Smooth muscle cell (in vitro differentiated cells): ENCODE data around the gene SHC3. TPM values are rescaled to one million over a fixed set of nuclear protein-coding genes. Genes with fewer than 3 reads are reported as not detected.

Experiments
- DNase-seq: peaks from one replicate; lab custom pipeline; 2025; ENCODE audit not compliant: unreplicated experiment; lab: John Stamatoyannopoulos, UW
- H2AFZ ChIP-seq: fragments of 200-600 bp; sonication (generic); 2 replicates; pipeline ENCODE4 v1.6.0; 2016; ENCODE audit warnings: antibody characterized with exemption, low read depth, mild to moderate bottlenecking
- H3F3A ChIP-seq: fragments of 200-600 bp; sonication (generic); 2 replicates; pipeline ENCODE4 v1.6.0; 2017; ENCODE audit warnings: antibody characterized with exemption, low read depth
- H3K27ac ChIP-seq: fragments of 200-600 bp; sonication (generic); 2 replicates; pipeline ENCODE4 v1.5.1; 2016; ENCODE audit warnings: low read depth, mild to moderate bottlenecking
- H3K27me3 ChIP-seq: fragments of 200-600 bp; sonication (generic); 2 replicates; pipeline ENCODE4 v1.6.1; 2016; ENCODE audit warnings: low read depth, mild to moderate bottlenecking
- H3K36me3 ChIP-seq: fragments of 200-600 bp; sonication (generic); 2 replicates; pipeline ENCODE4 v1.5.1; 2016; ENCODE audit warnings: low read depth
- H3K4me1 ChIP-seq: fragments of 200-600 bp; sonication (generic); 2 replicates; pipeline ENCODE4 v1.5.1; 2016; ENCODE audit warnings: low read depth
- H3K4me2 ChIP-seq: fragments of 200-600 bp; sonication (generic); 2 replicates; pipeline ENCODE4 v1.6.0; 2016; ENCODE audit warnings: mild to moderate bottlenecking
- H3K4me3 ChIP-seq: fragments of 200-600 bp; sonication (generic); 2 replicates; pipeline ENCODE4 v1.5.1; 2016; ENCODE audit warnings: mild to moderate bottlenecking
- H3K79me2 ChIP-seq: fragments of 200-600 bp; sonication (generic); 2 replicates; pipeline ENCODE4 v1.6.0; 2016; ENCODE audit warnings: low read depth, mild to moderate bottlenecking
- H3K9ac ChIP-seq: fragments of 200-600 bp; sonication (generic); 2 replicates; pipeline ENCODE4 v1.6.0; 2016; ENCODE audit warnings: low read depth
- H3K9me3 ChIP-seq: fragments of 200-600 bp; sonication (generic); replicated peaks from 2 replicates; pipeline ENCODE4 v1.5.1; 2016; ENCODE audit warnings: low read depth
- H4K20me1 ChIP-seq: fragments of 200-600 bp; sonication (generic); 2 replicates; pipeline ENCODE4 v1.6.0; 2016; ENCODE audit warnings: low read depth
- WGBS: methylation state at CpG from one replicate; pipeline ENCODE4 v1.1.7; 2016; ENCODE audit warnings: low lambda C conversion rate; 5-methylcytosine and 5-hydroxymethylcytosine counted together
- polyA plus RNA-seq: library from polyadenylated mRNA; unstranded; fragments of >200 nt; fragmentation: Nextera tagmentation; extraction: Ambion mirVana; gene quantifications from 2 replicates; pipeline ENCODE4 v1.2.1, GENCODE V29; 2016
- total RNA-seq: library from RNA; depleted of rRNA; stranded (reverse); fragments of >200 nt; gene quantifications from 2 replicates; pipeline ENCODE4 v1.2.3, GENCODE V29; 2014
- TF ChIP-seq, protein P1 (sequence below): fragments of 200-600 bp; sonication (generic); IDR thresholded peaks from 2 replicates; pipeline ENCODE4 v1.5.1; 2017; ENCODE audit warnings: borderline replicate concordance, mild to moderate bottlenecking, antibody characterized with exemption; ENCODE audit not compliant: insufficient read depth, poor library complexity, severe bottlenecking

Gene SHC3
- total and polyA plus RNA-seq, 2 experiments from 2014 or later: 0.38 to 0.67 TPM

GRCh38 chr9:89154651-89155336 is 23.8 kb downstream of the SHC3 start:
- H3K9me3 ChIP-seq: no peaks in the 10 kb centered on the region
- 61% methylated on average over 14 of the region's 14 CpGs for WGBS
- H3F3A ChIP-seq: no peaks in the 10 kb centered on the region
- H3K9ac ChIP-seq: no peak overlapping the region
- H4K20me1 ChIP-seq: no peaks in the 10 kb centered on the region
- H2AFZ ChIP-seq: no peak overlapping the region
- DNase-seq: no peak
- TF ChIP-seq, protein P1, sequence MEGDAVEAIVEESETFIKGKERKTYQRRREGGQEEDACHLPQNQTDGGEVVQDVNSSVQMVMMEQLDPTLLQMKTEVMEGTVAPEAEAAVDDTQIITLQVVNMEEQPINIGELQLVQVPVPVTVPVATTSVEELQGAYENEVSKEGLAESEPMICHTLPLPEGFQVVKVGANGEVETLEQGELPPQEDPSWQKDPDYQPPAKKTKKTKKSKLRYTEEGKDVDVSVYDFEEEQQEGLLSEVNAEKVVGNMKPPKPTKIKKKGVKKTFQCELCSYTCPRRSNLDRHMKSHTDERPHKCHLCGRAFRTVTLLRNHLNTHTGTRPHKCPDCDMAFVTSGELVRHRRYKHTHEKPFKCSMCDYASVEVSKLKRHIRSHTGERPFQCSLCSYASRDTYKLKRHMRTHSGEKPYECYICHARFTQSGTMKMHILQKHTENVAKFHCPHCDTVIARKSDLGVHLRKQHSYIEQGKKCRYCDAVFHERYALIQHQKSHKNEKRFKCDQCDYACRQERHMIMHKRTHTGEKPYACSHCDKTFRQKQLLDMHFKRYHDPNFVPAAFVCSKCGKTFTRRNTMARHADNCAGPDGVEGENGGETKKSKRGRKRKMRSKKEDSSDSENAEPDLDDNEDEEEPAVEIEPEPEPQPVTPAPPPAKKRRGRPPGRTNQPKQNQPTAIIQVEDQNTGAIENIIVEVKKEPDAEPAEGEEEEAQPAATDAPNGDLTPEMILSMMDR: no peak
- H3K79me2 ChIP-seq: no peaks in the 10 kb centered on the region
- no peaks in the 10 kb centered on the region for H3K36me3 ChIP-seq
- H3K4me3 ChIP-seq: no peak overlapping the region
- H3K4me2 ChIP-seq: peak overlapping the region; percentile 3
- H3K4me1 ChIP-seq: no peaks in the 10 kb centered on the region
- H3K27ac ChIP-seq: peak overlapping the region; percentile 18
- H3K27me3 ChIP-seq: no peaks in the 10 kb centered on the region

- Histone ChIP-seq H3F3A (no peaks in the 10 kb centered on the region), H3K4me1 (no peaks in the 10 kb centered on the region), H2AFZ (no peak overlapping the region), H3K4me3 (no peak overlapping the region), H3K9ac (no peak overlapping the region), H3K27ac (peak overlapping the region; percentile 18), H3K27me3 (no peaks in the 10 kb centered on the region), H3K79me2 (no peaks in the 10 kb centered on the region), H3K36me3 (no peaks in the 10 kb centered on the region), H4K20me1 (no peaks in the 10 kb centered on the region), H3K4me2 (peak overlapping the region; percentile 3), H3K9me3 (no peaks in the 10 kb centered on the region)
- TF ChIP-seq, protein P1: no peak
- DNase-seq: no peak
- 86% methylated on average over 4 of the region's 4 CpGs for WGBS
Observed at GRCh38 chr9:89154218-89154617, 24.4 kb downstream of the SHC3 start.

DNA sequence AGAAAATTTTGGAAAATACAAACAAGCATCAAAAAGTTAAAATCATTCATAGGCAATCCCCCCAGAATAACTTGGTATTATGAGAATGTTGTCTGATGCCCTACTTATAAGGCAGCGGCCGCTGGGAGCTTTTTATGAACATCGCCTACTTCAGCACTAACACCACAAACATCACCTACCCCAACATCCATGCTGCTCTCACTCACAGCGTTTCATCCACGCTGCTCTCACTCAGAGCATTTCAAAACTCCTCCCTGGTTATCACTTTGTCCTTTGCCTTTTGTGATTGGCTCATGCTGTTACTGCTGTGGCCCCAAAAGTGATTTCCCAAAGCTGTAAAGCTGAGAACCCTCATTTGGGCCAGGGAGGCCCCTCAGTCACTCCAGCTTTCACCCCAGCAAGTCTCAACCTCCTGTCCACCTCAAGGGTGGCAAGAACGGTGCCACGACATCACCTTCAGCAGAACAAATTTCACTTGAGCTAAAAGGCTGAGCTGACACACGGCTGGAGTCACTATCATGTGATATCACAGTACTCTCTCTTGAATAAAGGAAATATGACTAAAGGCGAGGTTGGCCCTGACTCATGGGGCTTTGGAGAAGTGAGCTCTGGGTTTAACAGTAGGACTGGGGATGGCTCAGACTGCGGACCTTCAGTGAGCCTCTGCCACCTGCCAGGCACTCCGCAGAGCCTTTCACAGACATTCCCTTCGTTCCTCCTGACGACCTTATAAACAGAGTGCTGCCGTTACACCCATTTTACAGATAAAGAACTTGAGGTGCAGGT is 25.2 kb downstream of the SHC3 start:
- Histone ChIP-seq H3K9me3 (no peaks in the 10 kb centered on the region), H3K27me3 (no peaks in the 10 kb centered on the region), H3K36me3 (no peaks in the 10 kb centered on the region), H3K79me2 (no peaks in the 10 kb centered on the region), H3K4me1 (no peaks in the 10 kb centered on the region), H3K4me3 (no peak overlapping the region), H4K20me1 (no peaks in the 10 kb centered on the region), H3F3A (no peaks in the 10 kb centered on the region), H2AFZ (no peak overlapping the region), H3K27ac (no peak overlapping the region), H3K4me2 (no peak overlapping the region), H3K9ac (no peak overlapping the region)
- no peak for DNase-seq
- TF ChIP-seq, protein P1: no peak
- 80% methylated on average over 14 of the region's 14 CpGs for WGBS
